OCI-LY3 (cell line): ENCODE data around the gene NUTF2.

Experiments
- CTCF ChIP-seq: fragments of 200-600, 300-600 bp; sonication (generic); IDR thresholded peaks from 2 replicates; pipeline ENCODE4 v1.5.1; 2014; ENCODE audit warnings: antibody characterized with exemption, low read length, low read depth
- EZH2phosphoT487 ChIP-seq: fragments of 200-600 bp; shearing (Covaris generic); IDR thresholded peaks from 2 replicates; pipeline ENCODE4 v1.6.1; 2018; ENCODE audit warnings: antibody characterized with exemption, mixed run types, low read depth

GRCh38 chr16:67846320-67847063, at the start of gene NUTF2:
- TF ChIP-seq CTCF, result no peak
- TF ChIP-seq EZH2phosphoT487, result no peak
